GM12891 (cell line): ENCODE data around the gene ATXN7L2.

Source experiments
- POLR2A ChIP-seq: IDR thresholded peaks from 2 replicates; pipeline ENCODE4 v1.6.1; 2011; ENCODE audit warnings: low read depth, low read length, control low read depth
- POLR2AphosphoS5 ChIP-seq: IDR thresholded peaks from 2 replicates; pipeline ENCODE4 v1.6.1; 2011; ENCODE audit warnings: low read depth, low read length, control low read depth
- SPI1 ChIP-seq: IDR thresholded peaks from 2 replicates; pipeline ENCODE4 v1.6.1; 2011; ENCODE audit warnings: low read depth, low read length, control low read depth
- TAF1 ChIP-seq: IDR thresholded peaks from 2 replicates; pipeline ENCODE4 v1.6.1; 2011; ENCODE audit warnings: low read depth, low read length, control low read depth

GRCh38 chr1:109487261-109487660 is 3.6 kb downstream of the ATXN7L2 start:
- TF ChIP-seq POLR2A = no peak
- no peak for TF ChIP-seq SPI1
- TF ChIP-seq POLR2AphosphoS5 = no peak
- TF ChIP-seq TAF1 = no peak
